Spleen (tissue), 7 donors: ENCODE data around the gene NUP50.

ENCODE experiments used
- POLR2A ChIP-seq, 3 donors: fragments of 450-650 bp; IDR thresholded peaks; one replicate each; pipeline ENCODE4 v1.5.1; 2017; ENCODE audit warnings: antibody characterized with exemption in 3 of 3, mild to moderate bottlenecking in 1 of 3
- POLR2AphosphoS5 ChIP-seq, 3 donors: sonication (generic); formaldehyde crosslinking; IDR thresholded peaks; one replicate each; pipeline ENCODE4 v1.5.1; 2017; ENCODE audit warnings: antibody characterized with exemption in 3 of 3
- TF ChIP-seq, protein P1 (sequence below), 11 experiments: fragments of 200-600 bp in 7 of 11; fragments of 450-650 bp in 4 of 11; sonication (generic) in 4 of 11; IDR thresholded peaks in 8 of 11; conservative IDR thresholded peaks in 3 of 11; 1 replicate in 7 of 11; 2 replicates in 4 of 11; pipeline versions ENCODE4 v1.4.0 to v1.8.0; 2016 to 2021; ENCODE audit warnings: antibody characterized with exemption in 11 of 11, inconsistent platforms in 4 of 11, mild to moderate bottlenecking in 1 of 11
- donor health status: DM: no; HTN: no; CAD: no; lungs with moderate emphysema.
- donor health status: DM: no; HTN: no; CAD: no.
- donor health status: DM: no; HTN: no; CAD: no.

- TF ChIP-seq, protein P1, sequence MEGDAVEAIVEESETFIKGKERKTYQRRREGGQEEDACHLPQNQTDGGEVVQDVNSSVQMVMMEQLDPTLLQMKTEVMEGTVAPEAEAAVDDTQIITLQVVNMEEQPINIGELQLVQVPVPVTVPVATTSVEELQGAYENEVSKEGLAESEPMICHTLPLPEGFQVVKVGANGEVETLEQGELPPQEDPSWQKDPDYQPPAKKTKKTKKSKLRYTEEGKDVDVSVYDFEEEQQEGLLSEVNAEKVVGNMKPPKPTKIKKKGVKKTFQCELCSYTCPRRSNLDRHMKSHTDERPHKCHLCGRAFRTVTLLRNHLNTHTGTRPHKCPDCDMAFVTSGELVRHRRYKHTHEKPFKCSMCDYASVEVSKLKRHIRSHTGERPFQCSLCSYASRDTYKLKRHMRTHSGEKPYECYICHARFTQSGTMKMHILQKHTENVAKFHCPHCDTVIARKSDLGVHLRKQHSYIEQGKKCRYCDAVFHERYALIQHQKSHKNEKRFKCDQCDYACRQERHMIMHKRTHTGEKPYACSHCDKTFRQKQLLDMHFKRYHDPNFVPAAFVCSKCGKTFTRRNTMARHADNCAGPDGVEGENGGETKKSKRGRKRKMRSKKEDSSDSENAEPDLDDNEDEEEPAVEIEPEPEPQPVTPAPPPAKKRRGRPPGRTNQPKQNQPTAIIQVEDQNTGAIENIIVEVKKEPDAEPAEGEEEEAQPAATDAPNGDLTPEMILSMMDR (IDR thresholded peaks at IDR 0.05 in 8 of 11, conservative IDR thresholded peaks at IDR 0.05 in 3 of 11), result no peak
- TF ChIP-seq POLR2A (IDR thresholded peaks at IDR 0.05) (no peak), POLR2AphosphoS5 (IDR thresholded peaks at IDR 0.05) (no peak)
Observed at GRCh38 chr22:45211848-45212247, 48.1 kb downstream of the NUP50 start.
